Gastrocnemius medialis (tissue), 4 donors: ENCODE data around the gene CACUL1. TPM values are rescaled to one million over a fixed set of nuclear protein-coding genes. Genes with fewer than 3 reads are reported as not detected.
"Not testable (repeated sequence)": the region's sequence is repeated elsewhere in the genome, so short reads cannot be mapped to it uniquely, and the experiment has no call there.

Experiments
- ATAC-seq, 2 donors: fragments of 150-250 bp; one replicate each; pipeline ENCODE4 v1.9.1; 2016
- DNase-seq, 2 donors: peaks; one replicate each; pipeline ENCODE4 v3.0.0-alpha.2; 2019
- H3K27ac ChIP-seq, 4 donors: fragments of 200-600 bp; sonication (generic); 1 replicate in 1 of 4; 2 replicates in 3 of 4; pipeline ENCODE4 v1.5.1; 2016 to 2018; ENCODE audit warnings: mild to moderate bottlenecking in 2 of 4, moderate library complexity in 1 of 4
- H3K27me3 ChIP-seq, 3 donors: fragments of 200-600 bp; sonication (generic) in 2 of 3; 1 replicate in 1 of 3; 2 replicates in 2 of 3; pipeline versions ENCODE4 v1.5.1 to v1.6.0; 2016 to 2019; ENCODE audit warnings: mild to moderate bottlenecking in 1 of 3, moderate library complexity in 1 of 3
- H3K36me3 ChIP-seq, 2 donors: fragments of 200-600 bp; sonication (generic) in 1 of 2; one replicate each; pipeline ENCODE4 v1.5.1; 2017 to 2018
- H3K4me1 ChIP-seq, 2 donors: fragments of 200-600 bp; sonication (generic) in 1 of 2; one replicate each; pipeline ENCODE4 v1.5.1; 2016 to 2017; ENCODE audit warnings: mild to moderate bottlenecking in 2 of 2
- H3K4me3 ChIP-seq, 4 donors: fragments of 200-600 bp; sonication (generic) in 3 of 4; 1 replicate in 1 of 4; 2 replicates in 3 of 4; pipeline ENCODE4 v1.5.1; 2016 to 2019; ENCODE audit warnings: mild to moderate bottlenecking in 2 of 4
- H3K9me3 ChIP-seq, 3 donors: fragments of 200-600 bp; sonication (generic) in 2 of 3; 1 replicate in 1 of 3; 2 replicates in 2 of 3; pipeline ENCODE4 v1.5.1; 2016 to 2019
- CTCF ChIP-seq, 5 experiments: fragments of 450-650 bp in 3 of 5; fragments of 200-600 bp in 2 of 5; sonication (generic) in 2 of 5; IDR thresholded peaks in 4 of 5; conservative IDR thresholded peaks in 1 of 5; 1 replicate in 4 of 5; 2 replicates in 1 of 5; pipeline ENCODE4 v1.5.1; 2016 to 2019; ENCODE audit warnings: antibody characterized with exemption in 5 of 5, mild to moderate bottlenecking in 3 of 5, moderate library complexity in 3 of 5
- POLR2A ChIP-seq, 2 donors: fragments of 450-650 bp; IDR thresholded peaks; one replicate each; pipeline ENCODE4 v1.6.1; 2017; ENCODE audit warnings: antibody characterized with exemption in 2 of 2, mild to moderate bottlenecking in 2 of 2, moderate library complexity in 2 of 2
- in situ Hi-C, 4 donors: fragments of 200-750 bp; cut with MboI; loops; one replicate each; pipeline versions ENCODE4 v1.15.0 to v1.8.0; 2017; ENCODE audit warnings: low sequenced_read_pairs in 4 of 4
- intact Hi-C: fragments of 100-400 bp; cut with DNase I; formaldehyde crosslinking; loops from one replicate; pipeline ENCODE4 v1.15.1; 2023; ENCODE audit warnings: low total_unique reads
- total RNA-seq, 4 donors: library from RNA; depleted of rRNA; stranded (reverse); fragments of >200 nt; gene quantifications; one replicate each; pipeline versions ENCODE4 v1.1.0 to v1.2.3, GENCODE V29; 2016

CACUL1 gene
- total RNA-seq, 4 donors from 2014 or later: 28.5 to 59.5 (median 38.2) TPM

GRCh38 chr10:118799777-118800176 lies 45.0 kb upstream of the CACUL1 start:
- in situ Hi-C loops: loop anchor here in 2 of 4 donors (5.0 to 25.0 kb wide), 2 partner anchors 227 to 237 kb away; no protein-coding TSS in a partner anchor
- ATAC-seq: no peak

GRCh38 chr10:118798231-118798662 lies 43.5 kb upstream of the CACUL1 start:
- peaks cover 0 to 5% of the 10 kb centered on the region in 2 donors for H3K4me1 ChIP-seq

More at GRCh38 chr10:118799777-118800176, 45.0 kb upstream of the CACUL1 start:
- Histone ChIP-seq H3K27ac (no peak overlapping the region), H3K9me3 (no peaks in the 10 kb centered on the region), H3K4me3 (no peak overlapping the region), H3K4me1 (peaks cover 0 to 5% of the 10 kb centered on the region in 2 donors), H3K27me3 (no peaks in the 10 kb centered on the region), H3K36me3 (no peaks in the 10 kb centered on the region)
- no peak for DNase-seq
- intact Hi-C loops: no loop called here
- no peak for TF ChIP-seq CTCF (IDR thresholded peaks at IDR 0.05 in 4 of 5, conservative IDR thresholded peaks at IDR 0.05 in 1 of 5)
- no peak for TF ChIP-seq POLR2A (IDR thresholded peaks at IDR 0.05)

GRCh38 chr10:118794971-118795370 lies 40.2 kb upstream of the CACUL1 start:
- in situ Hi-C loops, H3K27ac ChIP-seq, ATAC-seq: not testable (repeated sequence)

More at GRCh38 chr10:118798231-118798662, 43.5 kb upstream of the CACUL1 start:
- in situ Hi-C loops (no loop called here), intact Hi-C loops (no loop called here)
- Histone ChIP-seq H3K27me3 (no peaks in the 10 kb centered on the region), H3K36me3 (no peaks in the 10 kb centered on the region), H3K4me3 (no peak overlapping the region), H3K9me3 (no peaks in the 10 kb centered on the region), H3K27ac (no peak overlapping the region)
- ATAC-seq (peak; percentile 72 to 95), DNase-seq (peak; percentile 8 to 17)
- TF ChIP-seq CTCF (IDR thresholded peaks at IDR 0.05 in 4 of 5, conservative IDR thresholded peaks at IDR 0.05 in 1 of 5): no peak
- no peak for TF ChIP-seq POLR2A (IDR thresholded peaks at IDR 0.05)

GRCh38 chr10:118793545-118793944 lies 38.8 kb upstream of the CACUL1 start:
- intact Hi-C loops: no loop called here
- in situ Hi-C loops: no loop called here

More at GRCh38 chr10:118794971-118795370, 40.2 kb upstream of the CACUL1 start:
- H3K27me3 ChIP-seq, DNase-seq, H3K36me3 ChIP-seq, intact Hi-C loops, H3K9me3 ChIP-seq, H3K4me1 ChIP-seq, H3K4me3 ChIP-seq: not testable (repeated sequence)

GRCh38 chr10:118792526-118792925 lies 37.8 kb upstream of the CACUL1 start:
- TF ChIP-seq POLR2A (IDR thresholded peaks at IDR 0.05): no peak
- TF ChIP-seq CTCF (IDR thresholded peaks at IDR 0.05 in 4 of 5, conservative IDR thresholded peaks at IDR 0.05 in 1 of 5): no peak
- peak; percentile 69 to 73 for ATAC-seq
- Histone ChIP-seq H3K4me3 (no peak overlapping the region), H3K27me3 (no peaks in the 10 kb centered on the region), H3K9me3 (no peaks in the 10 kb centered on the region), H3K27ac (peak overlapping the region in 1 of 4 donors; percentile 25), H3K36me3 (no peaks in the 10 kb centered on the region), H3K4me1 (no peaks in the 10 kb centered on the region)
- DNase-seq: peak; percentile 29 to 37
- in situ Hi-C loops (no loop called here), intact Hi-C loops (no loop called here)

More at GRCh38 chr10:118793545-118793944, 38.8 kb upstream of the CACUL1 start:
- H3K27me3 ChIP-seq: no peaks in the 10 kb centered on the region
- H3K9me3 ChIP-seq: no peaks in the 10 kb centered on the region
- peaks cover 0 to 5% of the 10 kb centered on the region in 2 donors for H3K4me1 ChIP-seq
- DNase-seq (peak; percentile 23 to 67), ATAC-seq (peak; percentile 43 to 69)
- no peaks in the 10 kb centered on the region for H3K36me3 ChIP-seq
- H3K4me3 ChIP-seq: no peak overlapping the region
- TF ChIP-seq POLR2A (IDR thresholded peaks at IDR 0.05) (no peak), CTCF (IDR thresholded peaks at IDR 0.05 in 4 of 5, conservative IDR thresholded peaks at IDR 0.05 in 1 of 5) (no peak)
- peak overlapping the region in 1 of 4 donors; percentile 25 for H3K27ac ChIP-seq
